Raji (cell line): ENCODE data around the gene PHC3.

ENCODE experiments used
- POLR2A ChIP-seq: IDR thresholded peaks from 2 replicates; pipeline ENCODE4 v1.6.1; 2011; ENCODE audit warnings: low read depth, low read length, control low read depth; ENCODE audit not compliant: insufficient read depth

PHC3 gene

GRCh38 chr3:170201527-170201926 lies 20.0 kb upstream of the PHC3 start:
- TF ChIP-seq POLR2A, result no peak

- TF ChIP-seq POLR2A, result no peak
Measured at GRCh38 chr3:170200987-170201386, 19.5 kb upstream of the PHC3 start.

GRCh38 chr3:170196833-170197232 lies 15.3 kb upstream of the PHC3 start:
- TF ChIP-seq POLR2A, result no peak

GRCh38 chr3:170189398-170190256 lies 8.1 kb upstream of the PHC3 start:
- TF ChIP-seq POLR2A, result no peak

GRCh38 chr3:170180079-170180907 lies 1.2 kb downstream of the PHC3 start:
- TF ChIP-seq POLR2A, result no peak

- TF ChIP-seq POLR2A, result no peak
Measured at GRCh38 chr3:170179432-170179831, 2.1 kb downstream of the PHC3 start.

- no peak for TF ChIP-seq POLR2A
Measured at GRCh38 chr3:170178651-170179050, 2.9 kb downstream of the PHC3 start.

GRCh38 chr3:170171563-170171962 lies 10.0 kb downstream of the PHC3 start:
- no peak for TF ChIP-seq POLR2A

- TF ChIP-seq POLR2A, result no peak
Measured at GRCh38 chr3:170164717-170165116, 16.8 kb downstream of the PHC3 start.

- TF ChIP-seq POLR2A, result no peak
Measured at GRCh38 chr3:170163956-170164645, 17.4 kb downstream of the PHC3 start.

- TF ChIP-seq POLR2A, result no peak
Measured at GRCh38 chr3:170162630-170163029, 18.9 kb downstream of the PHC3 start.

GRCh38 chr3:170162052-170162451 lies 19.5 kb downstream of the PHC3 start:
- no peak for TF ChIP-seq POLR2A

- no peak for TF ChIP-seq POLR2A
Measured at GRCh38 chr3:170159933-170160332, 21.6 kb downstream of the PHC3 start.

- no peak for TF ChIP-seq POLR2A
Measured at GRCh38 chr3:170159459-170159858, 22.1 kb downstream of the PHC3 start.

- TF ChIP-seq POLR2A, result no peak
Measured at GRCh38 chr3:170155604-170156003, 25.9 kb downstream of the PHC3 start.
